GM13976 (cell line): ENCODE data around the gene HLA-DRB5.
"Not testable (repeated sequence)": the region's sequence is repeated elsewhere in the genome, so short reads cannot be mapped to it uniquely, and the experiment has no call there.

Source experiments
- DNase-seq: peaks from one replicate; pipeline ENCODE4 v3.0.0; 2012; ENCODE audit warnings: low spot score
- in situ Hi-C: fragments of 300-500 bp; cut with MboI; formaldehyde crosslinking; loops from one replicate; pipeline ENCODE4 v1.12.0; 2022; ENCODE audit warnings: low sequenced_read_pairs, mixed read lengths, inconsistent platforms; ENCODE audit not compliant: unreplicated experiment
- TF ChIP-seq, protein P1 (sequence below): IDR thresholded peaks from 2 replicates; pipeline ENCODE4 v1.5.1; 2012; ENCODE audit warnings: borderline replicate concordance, mild to moderate bottlenecking; ENCODE audit not compliant: insufficient read depth; ENCODE audit errors: extremely low read depth, missing control alignments, control extremely low read depth

Gene HLA-DRB5

DNA sequence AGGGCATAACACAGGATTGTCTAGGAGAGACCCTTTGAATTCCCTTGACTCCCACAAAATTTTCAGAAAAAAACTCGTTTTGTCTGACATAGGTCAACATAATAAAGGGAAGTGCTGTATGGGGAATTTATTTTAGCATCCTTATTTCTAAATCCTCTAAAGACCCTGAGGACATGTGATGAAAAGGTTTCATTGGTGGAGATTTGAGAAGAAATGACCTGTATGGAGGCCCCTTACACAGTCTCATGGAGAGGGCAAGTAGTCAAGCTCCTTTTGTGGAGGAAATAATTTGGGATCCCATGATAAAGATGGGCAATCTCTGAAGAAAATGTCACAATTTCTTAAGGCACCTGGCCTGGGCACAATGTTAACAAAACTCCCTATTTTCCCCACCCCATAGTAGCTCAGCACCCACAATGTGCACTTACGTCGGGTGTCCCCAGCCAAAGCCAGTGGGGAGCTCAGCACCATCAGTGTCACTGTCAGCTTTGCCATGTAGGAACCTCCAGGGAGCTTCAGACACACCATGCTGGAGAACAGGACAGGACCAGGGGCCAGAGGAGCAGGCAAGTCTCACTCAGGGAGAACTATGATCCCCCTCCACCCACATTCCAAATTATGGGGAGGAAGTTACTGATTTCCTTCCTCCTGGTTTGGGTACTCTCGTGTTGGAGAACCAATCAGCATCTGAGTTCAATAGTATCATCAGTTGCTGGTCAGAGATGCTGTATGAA is at the start of gene HLA-DRB5:
TSS of gene HLA-DRB5 (minus strand) at position 591 of the 734 bp plus-strand sequence. CDS start at position 528, 63 bp downstream.
- TF ChIP-seq, protein P1, sequence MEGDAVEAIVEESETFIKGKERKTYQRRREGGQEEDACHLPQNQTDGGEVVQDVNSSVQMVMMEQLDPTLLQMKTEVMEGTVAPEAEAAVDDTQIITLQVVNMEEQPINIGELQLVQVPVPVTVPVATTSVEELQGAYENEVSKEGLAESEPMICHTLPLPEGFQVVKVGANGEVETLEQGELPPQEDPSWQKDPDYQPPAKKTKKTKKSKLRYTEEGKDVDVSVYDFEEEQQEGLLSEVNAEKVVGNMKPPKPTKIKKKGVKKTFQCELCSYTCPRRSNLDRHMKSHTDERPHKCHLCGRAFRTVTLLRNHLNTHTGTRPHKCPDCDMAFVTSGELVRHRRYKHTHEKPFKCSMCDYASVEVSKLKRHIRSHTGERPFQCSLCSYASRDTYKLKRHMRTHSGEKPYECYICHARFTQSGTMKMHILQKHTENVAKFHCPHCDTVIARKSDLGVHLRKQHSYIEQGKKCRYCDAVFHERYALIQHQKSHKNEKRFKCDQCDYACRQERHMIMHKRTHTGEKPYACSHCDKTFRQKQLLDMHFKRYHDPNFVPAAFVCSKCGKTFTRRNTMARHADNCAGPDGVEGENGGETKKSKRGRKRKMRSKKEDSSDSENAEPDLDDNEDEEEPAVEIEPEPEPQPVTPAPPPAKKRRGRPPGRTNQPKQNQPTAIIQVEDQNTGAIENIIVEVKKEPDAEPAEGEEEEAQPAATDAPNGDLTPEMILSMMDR, result no peak
- in situ Hi-C loops, result loop anchor here (5.0 kb wide), 1 partner anchor 57 kb away; the partner anchor contains the start of gene HLA-DRB1
- peak; percentile 21 for DNase-seq

DNA sequence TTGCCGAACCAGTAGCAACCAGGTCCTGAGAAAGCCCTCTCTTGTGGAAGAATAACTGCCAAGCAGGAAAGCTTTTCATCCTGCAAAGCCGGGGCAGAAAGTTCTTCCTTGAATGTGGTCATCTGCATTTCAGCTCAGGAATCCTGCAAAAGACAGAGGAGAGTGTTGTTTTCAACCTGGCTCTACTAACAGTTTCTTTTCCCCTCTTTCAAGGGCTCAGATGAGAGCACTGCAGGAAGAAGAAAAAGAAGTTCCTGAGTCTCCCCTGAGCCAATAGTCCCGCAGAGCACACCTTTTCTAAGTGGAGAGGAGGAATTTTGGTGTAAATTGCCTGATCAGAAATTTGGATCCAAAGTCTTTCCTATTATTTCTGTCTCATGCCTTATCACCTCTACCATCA is 48.9 kb upstream of the HLA-DRB5 start:
- in situ Hi-C loops, result no loop called here

DNA sequence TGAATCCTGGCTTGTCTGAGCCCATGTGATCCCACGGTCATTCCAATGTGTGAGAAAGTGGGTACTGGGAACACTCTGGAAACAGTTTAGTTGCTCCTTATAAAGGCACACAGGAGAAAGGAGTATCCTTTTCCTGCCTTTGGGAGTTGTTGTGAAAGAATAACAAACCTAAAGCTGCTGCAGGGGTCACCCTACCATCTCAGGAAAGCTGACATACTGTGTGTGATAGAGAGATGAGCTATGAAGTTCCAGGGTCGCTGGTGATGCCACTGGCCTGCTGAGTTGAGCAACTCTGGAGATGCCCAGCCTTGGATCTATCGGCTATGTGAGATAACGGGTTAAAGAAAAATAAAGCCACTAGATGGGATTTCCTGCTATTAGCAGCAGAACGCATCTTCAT is 47.4 kb upstream of the HLA-DRB5 start:
- in situ Hi-C loops, DNase-seq: not testable (repeated sequence)

More for the DNA sequence above, 48.9 kb upstream of the HLA-DRB5 start:
- TF ChIP-seq, protein P1, result no peak
- no peak for DNase-seq

- in situ Hi-C loops, result no loop called here
- TF ChIP-seq, protein P1, result no peak
- no peak for DNase-seq
These were observed 46.2 kb upstream of the HLA-DRB5 start for GRCh38 chr6:32576250-32576649.

DNA sequence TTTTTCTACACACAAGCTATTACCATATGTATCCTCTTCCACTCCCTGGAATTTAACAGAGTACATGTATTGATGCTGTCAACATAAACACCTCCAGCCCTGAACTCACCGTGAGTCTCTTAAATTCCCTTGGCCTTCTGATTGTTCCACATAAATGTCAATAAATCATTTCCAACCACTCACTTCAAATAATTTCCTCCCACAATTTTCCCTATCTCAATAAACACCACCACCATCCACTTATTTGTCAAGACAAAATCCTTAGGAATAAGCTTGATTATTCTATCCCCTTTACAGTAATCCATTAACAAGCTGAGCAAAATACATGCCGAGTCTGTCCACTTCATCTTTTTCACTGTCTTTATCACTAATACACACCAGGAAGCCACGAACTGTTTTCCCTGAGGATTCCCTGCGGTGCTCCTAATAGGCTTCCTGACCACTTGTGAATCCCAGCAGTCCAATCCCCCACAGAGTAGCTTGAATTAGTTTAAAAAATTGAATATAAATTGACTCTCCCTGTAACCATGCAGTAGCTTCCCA is 40.3 kb upstream of the HLA-DRB5 start:
- TF ChIP-seq, protein P1, result no peak
- DNase-seq, result no peak
- in situ Hi-C loops, result no loop called here

DNA sequence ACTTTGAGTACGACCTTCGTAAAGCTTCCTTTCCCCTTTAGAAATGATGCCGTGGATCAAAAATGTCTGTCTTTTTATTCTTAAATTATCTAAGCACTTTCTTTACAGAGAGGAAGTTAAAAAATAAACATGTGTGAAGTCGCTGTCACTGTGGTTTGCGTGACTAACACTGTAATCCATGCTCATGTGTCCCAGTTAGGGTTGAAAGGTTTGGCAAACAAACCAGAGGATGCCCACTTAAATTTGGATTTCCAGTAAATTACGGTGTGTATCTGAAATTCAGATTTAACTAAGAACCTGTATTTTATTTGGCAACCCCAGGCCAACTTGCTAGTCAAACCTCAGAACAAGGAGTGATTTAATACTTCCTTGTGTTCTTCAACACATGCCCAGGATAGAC is 38.5 kb upstream of the HLA-DRB5 start:
- no peak for DNase-seq
- in situ Hi-C loops, result no loop called here
- TF ChIP-seq, protein P1, result no peak

- DNase-seq, result no peak
- in situ Hi-C loops, result no loop called here
- TF ChIP-seq, protein P1, result no peak
These were observed 36.9 kb upstream of the HLA-DRB5 start for GRCh38 chr6:32566957-32567356.
